ENCODE results near the gene KIFC3. TPM values are rescaled to one million over a fixed set of nuclear protein-coding genes. Genes with fewer than 3 reads are reported as not detected.
"Not testable (repeated sequence)": the region's sequence is repeated elsewhere in the genome, so short reads cannot be mapped to it uniquely, and the experiment has no call there.

KIFC3 gene
- total and polyA plus RNA-seq, 4 donors, result 24.3 to 55.7 (median 45.0) TPM

GRCh38 chr16:57814896-57815295 lies 12.6 kb upstream of the KIFC3 start:
- H3K9me3 ChIP-seq (ENCODE audit: control insufficient read depth, insufficient read depth, low read length), result no peaks in the 10 kb centered on the region
- no peaks in the 10 kb centered on the region for H3K27me3 ChIP-seq (ENCODE audit: control insufficient read depth, insufficient read depth, low read length)
- no peaks in the 10 kb centered on the region for H3K36me3 ChIP-seq (ENCODE audit: control insufficient read depth, insufficient read depth, low read length)
- 100% methylated on average over 1 of the region's 3 CpGs for WGBS (ENCODE audit: insufficient coverage)
- H3K4me3 ChIP-seq (ENCODE audit: low read depth, low read length), result no peak overlapping the region
- H3K27ac ChIP-seq (ENCODE audit: low read depth, low read length), result no peak overlapping the region
- H3K4me1 ChIP-seq (ENCODE audit: control insufficient read depth, insufficient read depth, low read length), result peaks cover 15% of the 10 kb centered on the region
- DNase-seq (ENCODE audit: low read depth in 4 of 6, low spot score in 6 of 6), result no peak

- H3K4me1 ChIP-seq (ENCODE audit: control insufficient read depth, insufficient read depth, low read length), result peaks cover 18% of the 10 kb centered on the region
- H3K4me3 ChIP-seq (ENCODE audit: low read depth, low read length), result no peak overlapping the region
- H3K27me3 ChIP-seq (ENCODE audit: control insufficient read depth, insufficient read depth, low read length), result no peaks in the 10 kb centered on the region
- no peak overlapping the region for H3K27ac ChIP-seq (ENCODE audit: low read depth, low read length)
- H3K9me3 ChIP-seq (ENCODE audit: control insufficient read depth, insufficient read depth, low read length), result no peaks in the 10 kb centered on the region
- DNase-seq (ENCODE audit: low read depth in 4 of 6, low spot score in 6 of 6), result no peak
- 80% methylated on average over 8 of the region's 8 CpGs for WGBS (ENCODE audit: insufficient coverage)
- no peaks in the 10 kb centered on the region for H3K36me3 ChIP-seq (ENCODE audit: control insufficient read depth, insufficient read depth, low read length)
These were observed 11.2 kb upstream of the KIFC3 start for GRCh38 chr16:57813466-57813865.

GRCh38 chr16:57811340-57811739 lies 9.0 kb upstream of the KIFC3 start:
- H3K4me3 ChIP-seq (ENCODE audit: low read depth, low read length); H3K36me3 ChIP-seq (ENCODE audit: control insufficient read depth, insufficient read depth, low read length); DNase-seq (ENCODE audit: low read depth in 4 of 6, low spot score in 6 of 6); H3K27ac ChIP-seq (ENCODE audit: low read depth, low read length); H3K9me3 ChIP-seq (ENCODE audit: control insufficient read depth, insufficient read depth, low read length); H3K27me3 ChIP-seq (ENCODE audit: control insufficient read depth, insufficient read depth, low read length): not testable (repeated sequence)
- H3K4me1 ChIP-seq (ENCODE audit: control insufficient read depth, insufficient read depth, low read length), result peaks cover 30% of the 10 kb centered on the region
- WGBS (ENCODE audit: insufficient coverage), result 80% methylated on average over 2 of the region's 8 CpGs

GRCh38 chr16:57810197-57811031 lies 8.1 kb upstream of the KIFC3 start:
- Histone ChIP-seq H3K9me3 (ENCODE audit: control insufficient read depth, insufficient read depth, low read length) (no peaks in the 10 kb centered on the region), H3K4me3 (ENCODE audit: low read depth, low read length) (no peak overlapping the region), H3K27me3 (ENCODE audit: control insufficient read depth, insufficient read depth, low read length) (no peaks in the 10 kb centered on the region), H3K36me3 (ENCODE audit: control insufficient read depth, insufficient read depth, low read length) (no peaks in the 10 kb centered on the region), H3K27ac (ENCODE audit: low read depth, low read length) (no peak overlapping the region), H3K4me1 (ENCODE audit: control insufficient read depth, insufficient read depth, low read length) (peaks cover 32% of the 10 kb centered on the region)
- no peak for DNase-seq (ENCODE audit: low read depth in 4 of 6, low spot score in 6 of 6)
- 43% methylated on average over 12 of the region's 14 CpGs for WGBS (ENCODE audit: insufficient coverage)

GRCh38 chr16:57809276-57810196 lies 7.2 kb upstream of the KIFC3 start:
- peak in 1 of 6 donors; percentile 92 for DNase-seq (ENCODE audit: low read depth in 4 of 6, low spot score in 6 of 6)
- 81% methylated on average over 12 of the region's 15 CpGs for WGBS (ENCODE audit: insufficient coverage)
- H3K27ac ChIP-seq (ENCODE audit: low read depth, low read length), result no peak overlapping the region
- no peaks in the 10 kb centered on the region for H3K9me3 ChIP-seq (ENCODE audit: control insufficient read depth, insufficient read depth, low read length)
- no peaks in the 10 kb centered on the region for H3K27me3 ChIP-seq (ENCODE audit: control insufficient read depth, insufficient read depth, low read length)
- H3K4me1 ChIP-seq (ENCODE audit: control insufficient read depth, insufficient read depth, low read length), result peaks cover 33% of the 10 kb centered on the region
- H3K36me3 ChIP-seq (ENCODE audit: control insufficient read depth, insufficient read depth, low read length), result no peaks in the 10 kb centered on the region
- H3K4me3 ChIP-seq (ENCODE audit: low read depth, low read length), result no peak overlapping the region

- Histone ChIP-seq H3K9me3 (ENCODE audit: control insufficient read depth, insufficient read depth, low read length) (no peaks in the 10 kb centered on the region), H3K36me3 (ENCODE audit: control insufficient read depth, insufficient read depth, low read length) (no peaks in the 10 kb centered on the region), H3K27me3 (ENCODE audit: control insufficient read depth, insufficient read depth, low read length) (no peaks in the 10 kb centered on the region), H3K4me1 (ENCODE audit: control insufficient read depth, insufficient read depth, low read length) (peaks cover 36% of the 10 kb centered on the region), H3K4me3 (ENCODE audit: low read depth, low read length) (no peak overlapping the region), H3K27ac (ENCODE audit: low read depth, low read length) (no peak overlapping the region)
- DNase-seq (ENCODE audit: low read depth in 4 of 6, low spot score in 6 of 6), result peak in 1 of 6 donors; percentile 30
- no CpG with 5 or more reads among the region's 2 CpGs for WGBS (ENCODE audit: insufficient coverage)
These were observed 6.4 kb upstream of the KIFC3 start for GRCh38 chr16:57808589-57809228.

GRCh38 chr16:57807968-57808528 lies 5.8 kb upstream of the KIFC3 start:
- WGBS (ENCODE audit: insufficient coverage), result 0% methylated on average over 4 of the region's 16 CpGs
- peak overlapping the region; percentile 16 for H3K4me3 ChIP-seq (ENCODE audit: low read depth, low read length)
- peaks cover 43% of the 10 kb centered on the region for H3K4me1 ChIP-seq (ENCODE audit: control insufficient read depth, insufficient read depth, low read length)
- H3K9me3 ChIP-seq (ENCODE audit: control insufficient read depth, insufficient read depth, low read length), result no peaks in the 10 kb centered on the region
- H3K27ac ChIP-seq (ENCODE audit: low read depth, low read length), result no peak overlapping the region
- H3K27me3 ChIP-seq (ENCODE audit: control insufficient read depth, insufficient read depth, low read length), result no peaks in the 10 kb centered on the region
- DNase-seq (ENCODE audit: low read depth in 4 of 6, low spot score in 6 of 6), result peak in 2 of 6 donors; percentile 81 to 87
- H3K36me3 ChIP-seq (ENCODE audit: control insufficient read depth, insufficient read depth, low read length), result no peaks in the 10 kb centered on the region

GRCh38 chr16:57807252-57807967 lies 5.1 kb upstream of the KIFC3 start:
- Histone ChIP-seq H3K27ac (ENCODE audit: low read depth, low read length) (no peak overlapping the region), H3K36me3 (ENCODE audit: control insufficient read depth, insufficient read depth, low read length) (no peaks in the 10 kb centered on the region), H3K4me3 (ENCODE audit: low read depth, low read length) (peak overlapping the region; percentile 16), H3K4me1 (ENCODE audit: control insufficient read depth, insufficient read depth, low read length) (peaks cover 49% of the 10 kb centered on the region), H3K9me3 (ENCODE audit: control insufficient read depth, insufficient read depth, low read length) (no peaks in the 10 kb centered on the region), H3K27me3 (ENCODE audit: control insufficient read depth, insufficient read depth, low read length) (no peaks in the 10 kb centered on the region)
- 92% methylated on average over 6 of the region's 7 CpGs for WGBS (ENCODE audit: insufficient coverage)
- DNase-seq (ENCODE audit: low read depth in 4 of 6, low spot score in 6 of 6), result no peak

- Histone ChIP-seq H3K27me3 (ENCODE audit: control insufficient read depth, insufficient read depth, low read length) (no peaks in the 10 kb centered on the region), H3K4me1 (ENCODE audit: control insufficient read depth, insufficient read depth, low read length) (peaks cover 65% of the 10 kb centered on the region), H3K4me3 (ENCODE audit: low read depth, low read length) (no peak overlapping the region), H3K36me3 (ENCODE audit: control insufficient read depth, insufficient read depth, low read length) (no peaks in the 10 kb centered on the region), H3K9me3 (ENCODE audit: control insufficient read depth, insufficient read depth, low read length) (no peaks in the 10 kb centered on the region), H3K27ac (ENCODE audit: low read depth, low read length) (no peak overlapping the region)
- DNase-seq (ENCODE audit: low read depth in 4 of 6, low spot score in 6 of 6), result no peak
- 93% methylated on average over 5 of the region's 6 CpGs for WGBS (ENCODE audit: insufficient coverage)
These were observed 2.9 kb upstream of the KIFC3 start for GRCh38 chr16:57805176-57805575.
